Fibroblast of lung (primary cell): ENCODE measurements around the gene LGALS8. TPM values are rescaled to one million over a fixed set of nuclear protein-coding genes. Genes with fewer than 3 reads are reported as not detected.

Source experiments
- DNase-seq, 2 donors: peaks; one replicate each; pipeline versions ENCODE4 v3.0.0 to v3.0.0-alpha.2; 2010; ENCODE audit warnings: low read depth in 2 of 2
- H2AFZ ChIP-seq: 2 replicates; pipeline ENCODE4 v1.5.1; 2012; ENCODE audit warnings: low read length, control low read depth, inconsistent platforms
- H3K27ac ChIP-seq: 2 replicates; pipeline ENCODE4 v1.5.1; 2011; ENCODE audit warnings: low read length, control low read depth; ENCODE audit not compliant: insufficient read depth
- H3K27me3 ChIP-seq: 2 replicates; pipeline ENCODE4 v1.5.1; 2011; ENCODE audit warnings: mild to moderate bottlenecking, low read length; ENCODE audit not compliant: control insufficient read depth, insufficient read depth
- H3K36me3 ChIP-seq: 2 replicates; pipeline ENCODE4 v1.5.1; 2011; ENCODE audit warnings: low read length; ENCODE audit not compliant: control insufficient read depth, insufficient read depth
- H3K4me1 ChIP-seq: 2 replicates; pipeline ENCODE4 v1.5.1; 2011; ENCODE audit warnings: low read length; ENCODE audit not compliant: control insufficient read depth, insufficient read depth; ENCODE audit errors: extremely low read depth
- H3K4me2 ChIP-seq: 2 replicates; pipeline ENCODE4 v1.5.1; 2011; ENCODE audit warnings: low read length, control low read depth; ENCODE audit not compliant: insufficient read depth; ENCODE audit errors: extremely low read depth
- H3K4me3 ChIP-seq, 4 experiments: fragments of 200-600 bp in 1 of 4; sonication (generic) in 1 of 4; replicated peaks in 1 of 4; 2 replicates each; pipeline ENCODE4 v1.5.1; 2011 to 2016; ENCODE audit warnings: low read length in 4 of 4, low read depth in 3 of 4, mild to moderate bottlenecking in 3 of 4, control low read depth in 2 of 4, inconsistent platforms in 1 of 4, mixed read lengths in 1 of 4; ENCODE audit not compliant: insufficient read depth in 1 of 4; ENCODE audit errors: control extremely low read depth in 1 of 4
- H3K79me2 ChIP-seq: 2 replicates; pipeline ENCODE4 v1.5.1; 2012; ENCODE audit warnings: mild to moderate bottlenecking, low read length, inconsistent platforms; ENCODE audit not compliant: control insufficient read depth, insufficient read depth
- H3K9ac ChIP-seq: 2 replicates; pipeline ENCODE4 v1.5.1; 2011; ENCODE audit warnings: mild to moderate bottlenecking, low read length, control low read depth; ENCODE audit not compliant: insufficient read depth
- H3K9me3 ChIP-seq: 2 replicates; pipeline ENCODE4 v1.5.1; 2012; ENCODE audit warnings: low read depth, low read length; ENCODE audit not compliant: control insufficient read depth, insufficient read depth
- H4K20me1 ChIP-seq: 2 replicates; pipeline ENCODE4 v1.5.1; 2011; ENCODE audit warnings: low read length; ENCODE audit not compliant: control insufficient read depth, insufficient read depth; ENCODE audit errors: extremely low read depth
- EZH2 ChIP-seq: IDR thresholded peaks from 2 replicates; pipeline ENCODE4 v1.5.1; 2012; ENCODE audit warnings: low read length, control low read depth, mild to moderate bottlenecking; ENCODE audit errors: missing control alignments
- polyA plus RNA-seq, 2 donors: library from polyadenylated mRNA; depleted of rRNA in 1 of 2; stranded (reverse) in 1 of 2; unstranded in 1 of 2; fragments of >200 nt; gene quantifications; 2 replicates each; pipeline ENCODE4 v1.2.1, GENCODE V29; 2011 to 2012; ENCODE audit warnings: missing spikeins in 1 of 2
- total RNA-seq: library from RNA; depleted of rRNA; stranded (reverse); fragments of >200 nt; gene quantifications from 2 replicates; pipeline ENCODE4 v1.2.1, GENCODE V29; 2014
- TF ChIP-seq, protein P1 (sequence below), 2 donors: IDR thresholded peaks in 1 of 2; conservative IDR thresholded peaks in 1 of 2; 1 replicate in 1 of 2; 2 replicates in 1 of 2; pipeline ENCODE4 v1.5.1; 2011 to 2012; ENCODE audit warnings: low read length in 2 of 2, control low read depth in 1 of 2, inconsistent platforms in 1 of 2, low read depth in 1 of 2, mild to moderate bottlenecking in 1 of 2

Gene LGALS8
- total and polyA plus RNA-seq, 2 donors (not counting 1 experiment from before 2014, with no cell fraction given), result 53.1 to 64.2 TPM

- Histone ChIP-seq H3K9ac (peak overlapping the region; percentile 72), H2AFZ (peak overlapping the region; percentile 94), H3K79me2 (peaks cover 13% of the 10 kb centered on the region), H3K4me2 (peak overlapping the region; percentile 92), H3K9me3 (no peaks in the 10 kb centered on the region), H4K20me1 (no peaks in the 10 kb centered on the region), H3K27ac (peak overlapping the region; percentile 93), H3K36me3 (no peaks in the 10 kb centered on the region), H3K4me3 (peak overlapping the region; percentile 88 to 99 (median 94)), H3K27me3 (no peaks in the 10 kb centered on the region), H3K4me1 (no peaks in the 10 kb centered on the region)
- no peak for TF ChIP-seq EZH2
- TF ChIP-seq, protein P1, sequence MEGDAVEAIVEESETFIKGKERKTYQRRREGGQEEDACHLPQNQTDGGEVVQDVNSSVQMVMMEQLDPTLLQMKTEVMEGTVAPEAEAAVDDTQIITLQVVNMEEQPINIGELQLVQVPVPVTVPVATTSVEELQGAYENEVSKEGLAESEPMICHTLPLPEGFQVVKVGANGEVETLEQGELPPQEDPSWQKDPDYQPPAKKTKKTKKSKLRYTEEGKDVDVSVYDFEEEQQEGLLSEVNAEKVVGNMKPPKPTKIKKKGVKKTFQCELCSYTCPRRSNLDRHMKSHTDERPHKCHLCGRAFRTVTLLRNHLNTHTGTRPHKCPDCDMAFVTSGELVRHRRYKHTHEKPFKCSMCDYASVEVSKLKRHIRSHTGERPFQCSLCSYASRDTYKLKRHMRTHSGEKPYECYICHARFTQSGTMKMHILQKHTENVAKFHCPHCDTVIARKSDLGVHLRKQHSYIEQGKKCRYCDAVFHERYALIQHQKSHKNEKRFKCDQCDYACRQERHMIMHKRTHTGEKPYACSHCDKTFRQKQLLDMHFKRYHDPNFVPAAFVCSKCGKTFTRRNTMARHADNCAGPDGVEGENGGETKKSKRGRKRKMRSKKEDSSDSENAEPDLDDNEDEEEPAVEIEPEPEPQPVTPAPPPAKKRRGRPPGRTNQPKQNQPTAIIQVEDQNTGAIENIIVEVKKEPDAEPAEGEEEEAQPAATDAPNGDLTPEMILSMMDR (conservative IDR thresholded peaks at IDR 0.05 in 1 of 2, IDR thresholded peaks at IDR 0.05 in 1 of 2; ENCODE audit: low read depth in 1 of 2, low read length in 2 of 2), result no peak
- DNase-seq, result no peak
These were observed 662 bp upstream of the LGALS8 start for GRCh38 chr1:236522937-236523703.

DNA sequence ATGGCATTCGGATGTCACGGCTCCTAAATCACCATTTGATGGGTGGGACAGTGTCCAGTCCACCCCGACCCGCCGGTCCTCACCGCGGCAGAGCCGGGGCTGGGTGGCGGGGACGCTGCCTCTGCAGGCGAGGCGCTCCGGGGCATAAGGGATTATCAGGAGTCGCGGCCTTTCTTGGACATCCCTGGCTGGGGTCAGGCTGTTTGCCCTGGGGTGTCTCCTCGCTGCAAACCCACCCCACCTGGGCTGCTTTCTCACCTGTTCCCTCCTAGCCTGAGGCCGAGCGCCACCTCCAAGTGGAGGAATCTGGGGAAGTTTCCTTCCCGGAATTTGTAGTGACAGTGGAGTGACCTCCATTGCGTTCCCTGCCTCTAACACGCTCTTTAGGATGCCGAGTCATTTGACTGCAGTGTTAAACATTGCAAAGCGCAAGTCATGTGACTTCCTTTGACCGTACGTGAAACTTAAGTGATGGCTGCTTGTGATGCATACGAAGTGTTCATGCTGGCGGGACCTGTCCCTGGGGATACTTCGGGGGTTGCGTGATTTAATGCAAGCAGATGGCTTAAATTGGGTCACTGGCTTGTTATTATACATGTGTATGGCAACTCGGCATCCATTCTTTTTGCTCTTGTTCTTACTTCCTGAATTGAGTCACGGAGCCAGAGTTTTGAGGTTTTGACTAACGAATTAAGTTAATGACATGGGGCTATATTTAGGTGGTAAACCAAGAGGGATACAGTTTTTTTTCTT, 536 bp downstream of the LGALS8 start:
- Histone ChIP-seq H3K36me3 (no peaks in the 10 kb centered on the region), H3K4me3 (peak overlapping the region; percentile 88 to 99 (median 94)), H2AFZ (peak overlapping the region; percentile 94), H3K79me2 (peaks cover 13% of the 10 kb centered on the region), H3K27ac (peak overlapping the region; percentile 93), H3K4me1 (no peaks in the 10 kb centered on the region), H3K9ac (peak overlapping the region; percentile 72), H3K27me3 (no peaks in the 10 kb centered on the region), H3K4me2 (peak overlapping the region; percentile 86), H3K9me3 (no peaks in the 10 kb centered on the region), H4K20me1 (no peaks in the 10 kb centered on the region)
- TF ChIP-seq, protein P1 (conservative IDR thresholded peaks at IDR 0.05 in 1 of 2, IDR thresholded peaks at IDR 0.05 in 1 of 2; ENCODE audit: low read depth in 1 of 2, low read length in 2 of 2), result no peak
- no peak for TF ChIP-seq EZH2
- peak; percentile 80 to 91 for DNase-seq

DNA sequence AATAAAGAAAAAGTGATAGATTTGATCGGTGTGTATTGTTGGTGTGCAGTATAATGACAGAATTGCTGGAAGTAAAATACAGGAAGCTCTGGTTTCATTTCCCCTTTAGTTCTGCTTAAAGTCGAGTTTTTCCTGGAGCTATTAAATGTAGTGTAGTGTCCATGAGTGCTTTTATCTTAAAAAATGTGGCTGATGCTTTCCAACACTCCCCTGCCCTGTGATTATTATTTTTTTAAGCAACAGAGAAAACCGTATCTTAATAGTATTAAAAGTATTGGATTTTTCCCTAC, 1.1 kb downstream of the LGALS8 start:
- Histone ChIP-seq H3K9ac (peak overlapping the region; percentile 72), H3K79me2 (peaks cover 13% of the 10 kb centered on the region), H3K27ac (peak overlapping the region; percentile 93), H3K9me3 (no peaks in the 10 kb centered on the region), H3K36me3 (no peaks in the 10 kb centered on the region), H2AFZ (peak overlapping the region; percentile 94), H3K4me1 (no peaks in the 10 kb centered on the region), H3K4me3 (peak overlapping the region; percentile 88 to 99 (median 94)), H4K20me1 (no peaks in the 10 kb centered on the region), H3K27me3 (no peaks in the 10 kb centered on the region), H3K4me2 (peak overlapping the region; percentile 86)
- TF ChIP-seq, protein P1 (conservative IDR thresholded peaks at IDR 0.05 in 1 of 2, IDR thresholded peaks at IDR 0.05 in 1 of 2; ENCODE audit: low read depth in 1 of 2, low read length in 2 of 2), result no peak
- TF ChIP-seq EZH2, result no peak
- no peak for DNase-seq
